Adrenal gland (tissue), 12 donors: Measurements from ENCODE around the gene HSF2BP. TPM values are rescaled to one million over a fixed set of nuclear protein-coding genes. Genes with fewer than 3 reads are reported as not detected.

Experiments used
- DNase-seq, 7 donors: peaks; one replicate each; pipeline ENCODE4 v3.0.0-alpha.2; 2019 to 2020
- H3K27ac ChIP-seq, 5 donors: fragments of 200-600 bp; sonication (generic) in 4 of 5; 1 replicate in 3 of 5; 2 replicates in 2 of 5; pipeline versions ENCODE4 v1.5.1 to v1.8.0; 2016 to 2020; ENCODE audit warnings: mild to moderate bottlenecking in 1 of 5
- H3K27me3 ChIP-seq: fragments of 200-600 bp; 2 replicates; pipeline ENCODE4 v1.8.0; 2021
- H3K36me3 ChIP-seq, 2 donors: fragments of 200-600 bp; replicated peaks in 1 of 2; 1 replicate in 1 of 2; 2 replicates in 1 of 2; pipeline versions ENCODE4 v1.5.1 to v1.8.0; 2018 to 2022
- H3K4me1 ChIP-seq, 2 donors: fragments of 200-600 bp; replicated peaks in 1 of 2; 1 replicate in 1 of 2; 2 replicates in 1 of 2; pipeline versions ENCODE4 v1.5.1 to v1.8.0; 2018 to 2021
- H3K4me3 ChIP-seq, 4 donors: fragments of 200-600 bp; sonication (generic) in 3 of 4; one replicate each; pipeline ENCODE4 v1.5.1; 2016 to 2018
- H3K9me3 ChIP-seq, 3 donors: fragments of 200-600 bp; sonication (generic) in 1 of 3; replicated peaks in 1 of 3; 1 replicate in 2 of 3; 2 replicates in 1 of 3; pipeline versions ENCODE4 v1.5.1 to v1.8.0; 2016 to 2021
- POLR2A ChIP-seq, 2 donors: fragments of 450-650 bp; IDR thresholded peaks; one replicate each; pipeline ENCODE4 v1.6.1; 2017; ENCODE audit warnings: antibody characterized with exemption in 2 of 2, mild to moderate bottlenecking in 2 of 2, moderate library complexity in 1 of 2
- WGBS, 4 donors: extraction: QIAGEN DNeasy Blood & Tissue Kit in 2 of 4; methylation state at CpG; one replicate each; pipeline versions ENCODE4 v1.1.5 to v1.1.7; 2013 to 2017; 5-methylcytosine and 5-hydroxymethylcytosine counted together
- intact Hi-C, 2 donors: fragments of 100-400 bp; cut with DNase I; formaldehyde crosslinking; loops; one replicate each; pipeline versions ENCODE4 v1.14.1 to v1.15.0; 2022 to 2023
- polyA plus RNA-seq, 3 donors: library from polyadenylated mRNA; stranded (reverse); fragments of 200-250 nt in 2 of 3; fragments of 350-450 nt in 1 of 3; fragmentation: Illumina TruSeq in 1 of 3; extraction: RNeasy Lipid Tissue Mini Kit (QIAGEN cat#74804) in 1 of 3; gene quantifications; one replicate each; pipeline ENCODE4 v1.2.3, GENCODE V29; 2013 to 2014
- total RNA-seq, 9 donors: library from RNA; depleted of rRNA in 4 of 9; stranded (reverse); fragments of >200 nt in 4 of 9; fragments of 120-200 nt in 1 of 9; fragmentation: NEBNext Ultra II Directional in 1 of 9; extraction: Animal tissue kit (Norgen Biotek cat#: 25700) in 1 of 9; gene quantifications; one replicate each; pipeline versions ENCODE4 v1.1.0 to v1.2.4, GENCODE V29; 2013 to 2023
- TF ChIP-seq, protein P1 (sequence below), 6 experiments: fragments of 450-650 bp in 4 of 6; fragments of 200-600 bp in 2 of 6; sonication (generic) in 1 of 6; IDR thresholded peaks; 1 replicate in 5 of 6; 2 replicates in 1 of 6; pipeline versions ENCODE4 v1.5.1 to v1.8.0; 2016 to 2021; ENCODE audit warnings: antibody characterized with exemption in 6 of 6, mild to moderate bottlenecking in 2 of 6, moderate library complexity in 1 of 6
- donor health status: healthy with polysubstance abuse.
- donor health status: Bipolar disorder and iron deficiency.
- donor health status: DM: yes; HTN: yes; CAD: no.
- donor health status: DM: no; HTN: no; CAD: no.
- donor health status: DM: no; HTN: no; CAD: no.
- donor health status: DM: yes; HTN: yes; CAD: no.

Gene HSF2BP
- total and polyA plus RNA-seq, 12 donors: 0.23 to 1.5 (median 0.42) TPM; not detected in 2

DNA sequence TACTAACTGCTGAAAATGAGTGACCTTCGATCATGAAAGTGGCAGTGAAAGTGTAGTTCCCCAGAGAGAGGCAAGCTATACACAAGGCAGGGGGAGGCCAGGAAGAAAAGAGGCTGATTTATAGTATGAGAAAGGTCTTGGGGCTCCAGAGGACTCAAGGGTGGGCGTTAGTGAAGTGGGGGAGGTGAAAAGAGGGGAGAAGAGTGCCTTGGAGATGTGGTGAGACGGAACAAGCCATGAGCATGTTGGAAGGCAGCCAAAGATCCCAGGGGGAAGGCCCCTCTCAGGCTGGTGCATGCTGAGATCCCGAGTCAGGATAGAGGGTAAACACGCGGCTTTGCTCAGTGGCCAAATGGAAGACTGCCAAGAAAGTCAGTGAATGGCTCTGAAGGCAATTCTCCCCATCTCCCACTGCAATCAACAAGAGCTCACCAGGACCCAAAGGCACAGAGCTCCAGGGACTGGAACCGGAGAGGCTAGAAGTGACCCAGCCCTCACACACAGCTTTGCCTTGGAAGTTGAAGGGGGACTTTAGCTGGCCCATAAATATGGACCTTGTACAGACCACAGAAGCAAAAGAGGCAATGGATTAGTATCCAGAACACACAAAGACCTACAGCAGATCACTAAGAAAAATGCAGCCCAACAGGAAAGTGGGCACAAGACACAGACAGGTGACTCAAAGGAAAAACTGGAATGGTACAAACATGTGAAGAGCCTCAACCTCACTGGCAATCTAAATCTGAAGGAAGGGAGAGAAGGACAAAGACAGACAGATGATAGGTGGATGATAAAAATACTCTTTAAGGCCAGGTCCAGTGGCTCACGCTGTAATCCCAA lies 49.6 kb downstream of the HSF2BP start:
- no peaks in the 10 kb centered on the region for H3K9me3 ChIP-seq
- TF ChIP-seq POLR2A (IDR thresholded peaks at IDR 0.05): no peak
- TF ChIP-seq, protein P1, sequence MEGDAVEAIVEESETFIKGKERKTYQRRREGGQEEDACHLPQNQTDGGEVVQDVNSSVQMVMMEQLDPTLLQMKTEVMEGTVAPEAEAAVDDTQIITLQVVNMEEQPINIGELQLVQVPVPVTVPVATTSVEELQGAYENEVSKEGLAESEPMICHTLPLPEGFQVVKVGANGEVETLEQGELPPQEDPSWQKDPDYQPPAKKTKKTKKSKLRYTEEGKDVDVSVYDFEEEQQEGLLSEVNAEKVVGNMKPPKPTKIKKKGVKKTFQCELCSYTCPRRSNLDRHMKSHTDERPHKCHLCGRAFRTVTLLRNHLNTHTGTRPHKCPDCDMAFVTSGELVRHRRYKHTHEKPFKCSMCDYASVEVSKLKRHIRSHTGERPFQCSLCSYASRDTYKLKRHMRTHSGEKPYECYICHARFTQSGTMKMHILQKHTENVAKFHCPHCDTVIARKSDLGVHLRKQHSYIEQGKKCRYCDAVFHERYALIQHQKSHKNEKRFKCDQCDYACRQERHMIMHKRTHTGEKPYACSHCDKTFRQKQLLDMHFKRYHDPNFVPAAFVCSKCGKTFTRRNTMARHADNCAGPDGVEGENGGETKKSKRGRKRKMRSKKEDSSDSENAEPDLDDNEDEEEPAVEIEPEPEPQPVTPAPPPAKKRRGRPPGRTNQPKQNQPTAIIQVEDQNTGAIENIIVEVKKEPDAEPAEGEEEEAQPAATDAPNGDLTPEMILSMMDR (IDR thresholded peaks at IDR 0.05): no peak
- H3K27ac ChIP-seq: no peak overlapping the region
- DNase-seq: peak in 3 of 7 donors; percentile 39 to 64 (median 42)
- no peaks in the 10 kb centered on the region for H3K27me3 ChIP-seq
- intact Hi-C loops: no loop called here
- H3K4me3 ChIP-seq: no peak overlapping the region
- H3K4me1 ChIP-seq: peaks cover 0 to 11% of the 10 kb centered on the region in 2 donors
- H3K36me3 ChIP-seq: no peaks in the 10 kb centered on the region
- 35 to 49% (median 48%) methylated on average over 8 of the region's 8 CpGs for WGBS, 4 donors

DNA sequence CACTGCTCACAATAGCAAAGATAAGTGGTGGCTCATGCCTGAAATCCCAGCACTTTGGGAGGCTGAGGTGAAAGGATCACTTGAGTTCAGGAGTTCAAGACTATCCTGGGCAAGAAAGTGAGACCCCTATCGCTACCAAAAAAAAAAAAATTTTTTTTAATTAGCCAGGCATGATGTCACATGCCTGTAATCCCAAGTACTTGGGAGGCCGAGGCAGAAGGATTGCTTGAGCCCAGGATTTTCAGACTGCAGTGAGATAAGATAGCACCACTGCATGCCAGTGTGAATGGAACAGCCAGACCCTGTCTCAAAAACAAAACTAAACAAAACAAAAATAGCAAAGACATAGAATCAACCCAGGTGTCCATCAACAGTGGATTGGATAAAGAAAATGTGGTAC lies 50.6 kb downstream of the HSF2BP start:
- 87 to 94% (median 89%) methylated on average over 2 of the region's 2 CpGs for WGBS, 4 donors
- TF ChIP-seq, protein P1 (IDR thresholded peaks at IDR 0.05): no peak
- TF ChIP-seq POLR2A (IDR thresholded peaks at IDR 0.05): no peak
- no peaks in the 10 kb centered on the region for H3K9me3 ChIP-seq
- DNase-seq: no peak
- no peaks in the 10 kb centered on the region for H3K36me3 ChIP-seq
- no peak overlapping the region for H3K27ac ChIP-seq
- intact Hi-C loops: no loop called here
- peaks cover 0 to 11% of the 10 kb centered on the region in 2 donors for H3K4me1 ChIP-seq
- H3K27me3 ChIP-seq: no peaks in the 10 kb centered on the region
- H3K4me3 ChIP-seq: no peak overlapping the region

DNA sequence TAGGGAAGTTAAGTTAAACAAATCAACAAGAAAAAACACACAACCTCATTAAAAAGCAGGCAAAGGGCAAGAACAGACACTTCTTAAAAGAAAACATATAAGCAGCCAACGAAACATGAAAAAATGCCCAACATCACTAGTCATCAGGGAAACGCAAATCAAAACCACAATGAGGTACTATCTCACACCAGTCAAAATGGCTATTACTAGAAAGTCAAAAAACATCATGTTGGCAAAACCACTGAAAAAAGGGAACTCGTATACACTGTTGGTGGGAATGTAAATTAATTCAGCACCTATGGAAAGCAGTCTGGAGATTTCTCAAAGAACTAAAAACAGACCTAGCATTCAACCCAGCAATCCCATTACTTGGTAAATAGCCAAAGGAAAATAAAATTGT lies 51.1 kb downstream of the HSF2BP start:
- 67 to 81% (median 74%) methylated on average over 3 of the region's 3 CpGs for WGBS, 4 donors
- intact Hi-C loops: no loop called here
- DNase-seq: no peak
- H3K4me3 ChIP-seq: no peak overlapping the region
- no peaks in the 10 kb centered on the region for H3K9me3 ChIP-seq
- H3K4me1 ChIP-seq: peaks cover 0 to 11% of the 10 kb centered on the region in 2 donors
- no peaks in the 10 kb centered on the region for H3K36me3 ChIP-seq
- no peak overlapping the region for H3K27ac ChIP-seq
- H3K27me3 ChIP-seq: no peaks in the 10 kb centered on the region
- TF ChIP-seq, protein P1 (IDR thresholded peaks at IDR 0.05): no peak
- no peak for TF ChIP-seq POLR2A (IDR thresholded peaks at IDR 0.05)

DNA sequence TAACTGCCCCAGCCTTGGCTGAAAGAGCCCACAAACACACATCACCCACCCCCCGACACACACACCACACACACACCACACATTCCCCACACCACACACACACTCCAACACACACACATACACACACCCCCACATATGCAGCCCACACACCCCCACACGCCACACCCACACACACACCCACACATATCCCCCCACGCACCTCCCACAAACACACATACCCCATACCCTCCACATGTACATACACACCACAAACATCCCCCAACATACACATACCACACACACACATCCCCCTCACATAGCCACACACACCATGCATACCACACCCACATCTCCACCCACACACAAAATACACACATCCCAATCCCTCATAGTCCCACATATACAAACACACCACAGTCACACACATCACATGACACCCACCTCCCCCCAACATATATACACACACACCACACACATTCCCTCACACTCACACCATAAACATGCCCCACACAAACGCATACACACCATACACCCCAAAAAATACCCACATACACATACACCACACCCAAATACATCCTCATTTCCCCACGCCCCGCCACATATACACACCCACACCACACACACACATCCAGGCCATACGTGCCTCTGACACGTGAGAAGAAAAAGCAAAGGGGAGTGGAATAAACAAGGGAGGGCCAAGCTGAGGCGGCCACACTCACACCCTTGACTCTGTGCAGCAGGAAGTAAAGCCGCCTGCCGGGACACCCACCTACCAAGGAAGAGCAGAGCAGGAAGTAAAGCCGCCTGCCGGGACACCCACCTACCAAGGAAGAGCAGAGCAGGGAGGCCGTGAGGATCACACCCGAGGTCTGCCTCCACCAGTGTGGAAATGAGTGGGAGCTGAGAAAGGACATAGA lies 53.7 kb downstream of the HSF2BP start:
- Histone ChIP-seq H3K4me1 (peaks cover 0 to 11% of the 10 kb centered on the region in 2 donors), H3K36me3 (no peaks in the 10 kb centered on the region), H3K9me3 (no peaks in the 10 kb centered on the region), H3K27ac (no peak overlapping the region), H3K27me3 (no peaks in the 10 kb centered on the region), H3K4me3 (no peak overlapping the region)
- no peak for TF ChIP-seq POLR2A (IDR thresholded peaks at IDR 0.05)
- TF ChIP-seq, protein P1 (IDR thresholded peaks at IDR 0.05): no peak
- 84 to 88% (median 85%) methylated on average over 15 of the region's 15 CpGs for WGBS, 4 donors
- no peak for DNase-seq
- intact Hi-C loops: no loop called here
